ENCODE results near the gene CYP4F12.

Gene CYP4F12, protein sequence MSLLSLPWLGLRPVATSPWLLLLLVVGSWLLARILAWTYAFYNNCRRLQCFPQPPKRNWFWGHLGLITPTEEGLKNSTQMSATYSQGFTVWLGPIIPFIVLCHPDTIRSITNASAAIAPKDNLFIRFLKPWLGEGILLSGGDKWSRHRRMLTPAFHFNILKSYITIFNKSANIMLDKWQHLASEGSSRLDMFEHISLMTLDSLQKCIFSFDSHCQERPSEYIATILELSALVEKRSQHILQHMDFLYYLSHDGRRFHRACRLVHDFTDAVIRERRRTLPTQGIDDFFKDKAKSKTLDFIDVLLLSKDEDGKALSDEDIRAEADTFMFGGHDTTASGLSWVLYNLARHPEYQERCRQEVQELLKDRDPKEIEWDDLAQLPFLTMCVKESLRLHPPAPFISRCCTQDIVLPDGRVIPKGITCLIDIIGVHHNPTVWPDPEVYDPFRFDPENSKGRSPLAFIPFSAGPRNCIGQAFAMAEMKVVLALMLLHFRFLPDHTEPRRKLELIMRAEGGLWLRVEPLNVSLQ

DNA sequence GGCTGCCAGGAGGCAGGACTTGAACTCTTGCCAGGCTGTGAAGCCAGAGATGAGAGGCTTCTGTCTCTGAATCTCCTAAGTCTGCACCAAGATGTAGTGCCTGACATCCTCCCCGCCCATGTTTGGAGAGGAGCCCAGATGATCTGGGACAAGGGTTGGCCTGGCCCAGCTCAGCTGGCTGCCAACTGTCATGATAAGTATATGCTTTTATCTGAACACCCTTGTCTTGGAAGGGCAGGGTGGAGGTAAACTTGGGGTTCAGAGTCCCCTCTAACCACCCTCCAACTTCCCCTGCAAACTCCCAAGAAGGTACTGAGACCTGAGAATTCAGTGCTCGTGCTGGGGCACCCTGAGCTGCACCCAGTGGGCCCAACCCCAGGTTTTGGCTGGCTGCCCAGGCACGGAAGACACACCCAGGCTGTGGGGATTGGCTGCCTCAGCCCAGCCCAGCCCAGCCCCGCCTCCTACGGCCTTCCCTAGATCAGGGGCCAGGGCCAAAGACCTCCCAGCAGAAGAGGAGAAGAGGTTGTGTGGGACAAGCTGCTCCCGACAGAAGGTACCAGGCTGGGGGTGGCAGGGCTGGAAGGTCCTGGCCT, at the start of gene CYP4F12:
TSS of gene CYP4F12 (plus strand) at position 508 of the 596 bp plus-strand sequence. CDS start 443 bp downstream, outside the sequence.
- peak; percentile 10 for DNase-seq (ENCODE audit: low spot score)

DNA sequence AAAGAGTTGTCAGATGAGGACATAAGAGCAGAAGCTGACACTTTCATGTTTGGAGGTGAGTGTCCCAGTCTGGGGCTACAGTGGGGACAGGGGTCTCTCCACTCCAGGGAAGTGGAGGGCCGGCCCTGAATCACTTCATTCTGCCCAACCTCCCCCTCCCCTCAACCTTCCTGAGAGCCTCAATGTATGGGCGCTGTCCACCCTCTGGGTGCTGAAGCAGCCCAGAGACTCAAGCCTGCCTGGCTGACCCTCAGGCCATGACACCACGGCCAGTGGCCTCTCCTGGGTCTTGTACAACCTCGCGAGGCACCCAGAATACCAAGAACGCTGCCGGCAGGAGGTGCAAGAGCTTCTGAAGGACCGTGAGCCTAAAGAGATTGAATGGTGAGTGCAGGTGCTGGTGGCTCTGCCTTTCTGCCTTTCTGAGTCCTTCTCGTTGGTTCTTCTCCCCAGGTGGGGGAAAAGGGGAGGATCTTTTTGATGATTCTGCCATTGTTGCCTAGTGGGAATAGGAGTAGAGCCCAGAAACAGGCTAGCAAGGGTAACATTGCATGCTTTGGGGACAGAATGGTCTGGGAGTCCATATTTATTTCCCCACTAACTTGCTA, 49.1 kb upstream of the CYP4F12 start:
- DNase-seq (ENCODE audit: low spot score) = no peak

DNA sequence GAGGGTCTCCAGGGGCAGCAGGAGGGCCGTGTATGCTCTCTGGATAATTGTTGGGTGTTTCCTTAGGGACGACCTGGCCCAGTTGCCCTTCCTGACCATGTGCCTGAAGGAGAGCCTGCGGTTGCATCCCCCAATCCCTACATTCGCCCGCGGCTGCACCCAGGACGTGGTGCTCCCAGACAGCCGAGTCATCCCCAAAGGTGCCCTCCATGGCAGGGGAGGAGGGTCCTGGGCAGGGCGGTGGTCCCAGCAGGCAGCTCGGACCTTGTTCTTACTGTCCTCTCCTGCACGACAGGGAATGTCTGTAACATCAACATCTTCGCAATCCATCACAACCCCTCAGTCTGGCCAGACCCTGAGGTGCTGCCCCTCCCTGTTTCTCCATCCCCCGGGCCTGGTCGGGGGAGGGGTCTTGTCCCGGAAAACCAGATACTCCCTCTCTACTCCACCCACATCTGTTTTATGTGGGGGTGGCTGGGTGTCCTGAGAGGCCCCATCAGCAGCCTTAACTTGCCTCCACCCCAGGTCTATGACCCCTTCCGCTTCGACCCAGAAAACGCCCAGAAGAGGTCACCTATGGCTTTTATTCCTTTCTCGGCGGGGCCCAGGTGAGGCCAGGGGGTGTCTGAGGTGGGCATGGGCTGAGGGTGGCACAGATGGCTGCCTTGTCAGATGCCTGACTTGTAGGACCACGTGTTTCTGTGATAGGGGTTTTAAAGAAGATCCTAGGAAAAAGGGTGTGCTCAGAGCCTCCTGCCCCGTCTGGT, 44.5 kb upstream of the CYP4F12 start:
- no peak for DNase-seq (ENCODE audit: low spot score)

DNA sequence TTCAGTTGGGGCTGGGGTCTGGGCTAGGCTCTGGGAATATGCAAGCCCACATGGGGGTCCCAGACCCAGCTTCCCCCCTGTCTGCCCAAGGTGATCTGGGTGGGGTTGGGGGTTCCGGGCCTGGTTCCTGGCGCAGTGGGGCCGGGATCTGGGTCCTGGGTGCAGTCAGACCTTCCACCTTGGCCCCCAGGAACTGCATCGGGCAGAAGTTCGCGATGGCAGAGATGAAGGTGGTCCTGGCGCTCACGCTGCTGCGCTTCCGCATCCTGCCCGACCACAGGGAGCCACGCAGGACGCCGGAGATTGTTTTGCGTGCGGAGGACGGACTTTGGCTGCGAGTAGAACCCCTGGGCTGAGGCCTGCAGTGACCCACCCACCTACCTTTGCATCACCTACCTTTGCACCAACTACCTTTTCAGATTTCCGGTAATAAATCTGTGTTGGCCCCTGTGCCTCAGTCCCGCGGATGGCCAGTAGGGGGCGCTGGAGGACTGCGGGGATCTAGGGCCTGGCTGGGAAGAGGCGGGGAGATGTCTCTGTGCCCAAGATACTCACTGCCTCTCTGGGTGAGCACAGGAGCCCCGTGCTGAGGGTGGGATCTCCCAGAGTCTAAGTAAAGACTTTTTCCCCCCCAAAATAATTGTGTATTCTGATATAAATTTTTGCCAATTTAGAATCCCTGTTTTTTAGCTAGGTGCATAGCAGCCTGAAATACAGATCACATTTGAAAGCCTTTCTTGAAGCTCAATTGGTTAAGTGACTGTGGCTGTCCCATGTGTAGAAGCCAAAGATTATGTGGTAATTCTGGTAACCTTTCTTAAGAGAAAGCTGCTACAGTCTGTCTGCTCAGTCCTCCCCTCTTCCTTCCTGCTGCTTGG, 43.6 kb upstream of the CYP4F12 start:
- DNase-seq (ENCODE audit: low spot score) = peak; percentile 73

DNA sequence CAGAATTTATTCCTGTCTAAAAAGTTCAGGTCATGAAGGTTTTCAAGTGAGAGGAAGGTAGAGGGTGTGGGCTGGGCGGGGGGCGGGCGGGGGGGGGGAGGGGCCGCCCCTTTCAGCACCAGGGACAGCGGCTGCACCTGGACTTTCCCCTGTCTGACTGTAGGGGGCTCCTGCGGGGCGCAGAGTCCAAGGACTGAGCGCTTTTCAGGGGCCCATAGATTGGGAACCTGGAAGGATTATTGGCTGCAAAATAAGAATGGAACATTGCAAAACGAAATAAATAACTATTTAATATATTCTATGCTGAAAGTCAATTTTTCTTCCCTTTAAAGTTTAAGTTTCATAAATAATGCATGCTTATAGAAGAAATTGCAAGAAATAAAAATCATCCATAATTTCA, 41.1 kb upstream of the CYP4F12 start:
- DNase-seq (ENCODE audit: low spot score) = peak; percentile 24

DNA sequence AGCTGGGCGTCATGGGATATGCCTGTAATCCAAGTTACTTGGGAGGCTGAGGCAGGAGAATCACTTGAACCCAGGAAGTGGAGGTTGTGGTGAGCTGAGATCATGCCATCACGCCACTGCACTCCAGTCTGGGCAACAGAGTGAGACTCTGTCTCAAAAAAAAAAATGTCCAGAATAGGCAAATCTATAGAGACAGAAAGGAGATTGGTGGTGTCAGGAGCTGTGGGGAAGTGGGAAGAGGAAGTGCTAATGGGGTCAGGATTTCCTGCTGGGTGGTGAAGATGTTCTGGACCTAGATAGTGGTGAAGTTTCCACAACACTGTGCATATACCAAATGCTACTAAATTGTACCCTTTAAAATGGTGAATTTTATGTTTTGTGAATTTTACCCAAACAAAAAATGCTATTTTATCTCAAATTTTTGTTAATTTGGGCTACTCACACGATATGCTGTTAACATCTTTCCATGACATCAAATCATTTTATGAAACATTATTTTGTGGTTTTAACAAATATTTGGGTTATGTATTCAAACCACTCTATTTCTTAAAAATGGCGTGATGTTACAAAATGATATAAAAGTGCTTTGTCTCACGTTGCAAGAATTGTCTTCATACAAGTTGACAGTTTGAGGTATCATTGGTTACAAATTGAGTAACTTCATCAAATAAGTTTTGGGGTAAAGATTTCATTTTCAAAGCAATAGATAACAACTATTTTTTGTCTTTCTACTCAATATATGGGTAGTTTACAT, 39.6 kb upstream of the CYP4F12 start:
- no peak for DNase-seq (ENCODE audit: low spot score)

DNA sequence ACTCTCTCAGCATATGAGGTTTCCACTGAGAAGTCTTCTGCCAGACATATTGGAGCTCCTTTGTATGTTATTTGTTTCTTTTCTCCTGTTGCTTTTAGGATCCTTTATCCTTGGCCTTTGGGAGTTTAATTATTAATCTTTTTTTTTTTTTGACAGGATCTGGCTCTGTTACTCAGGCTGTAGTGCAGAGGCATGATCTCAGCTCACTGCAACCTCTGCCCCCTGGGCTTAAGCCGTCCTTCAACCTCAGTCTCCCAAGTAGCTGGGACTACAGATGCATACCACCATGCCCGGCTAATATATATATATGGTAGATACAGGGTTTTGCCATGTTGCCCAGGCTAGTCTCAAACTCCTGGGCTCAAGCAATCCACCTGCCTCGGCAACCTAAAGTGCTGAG, 38.8 kb upstream of the CYP4F12 start:
- peak; percentile 20 for DNase-seq (ENCODE audit: low spot score)

DNA sequence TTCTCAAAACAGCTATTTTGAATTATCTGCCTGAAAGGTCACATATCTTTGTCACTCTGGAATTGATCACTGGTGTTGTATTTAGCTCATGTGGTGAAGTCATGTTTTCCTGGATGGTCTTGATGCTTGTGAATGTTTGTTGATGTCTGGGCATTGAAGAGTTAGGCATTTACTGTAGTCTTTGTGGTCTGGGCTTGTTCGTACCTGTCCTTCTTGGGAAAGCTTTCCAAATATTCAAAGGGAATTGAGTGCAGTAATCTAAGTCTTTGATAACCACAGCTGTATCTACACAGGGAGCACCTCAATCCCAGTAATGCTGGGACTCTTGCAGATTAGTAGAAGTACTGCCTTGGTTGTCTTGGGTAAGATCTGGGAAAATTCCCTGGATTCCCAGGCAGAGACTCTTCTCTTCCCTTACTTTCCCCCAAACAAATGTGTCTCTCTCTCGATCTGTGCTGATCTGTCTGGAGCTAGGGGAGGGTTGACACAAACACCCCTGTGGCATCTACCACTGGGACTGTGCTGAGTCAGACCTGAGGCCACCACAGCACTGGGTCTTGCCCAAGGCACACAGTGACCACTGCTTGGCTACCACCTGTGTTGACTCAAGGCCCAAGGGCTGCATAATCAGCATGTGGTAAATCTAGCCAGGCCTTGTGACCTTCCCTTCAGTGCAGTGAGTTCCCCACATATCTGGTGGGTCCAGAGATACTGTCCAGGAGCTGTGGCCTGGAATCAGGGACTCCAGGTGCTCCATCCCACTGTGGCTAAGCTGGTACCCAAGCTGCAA, 37.7 kb upstream of the CYP4F12 start:
- peak; percentile 18 for DNase-seq (ENCODE audit: low spot score)

DNA sequence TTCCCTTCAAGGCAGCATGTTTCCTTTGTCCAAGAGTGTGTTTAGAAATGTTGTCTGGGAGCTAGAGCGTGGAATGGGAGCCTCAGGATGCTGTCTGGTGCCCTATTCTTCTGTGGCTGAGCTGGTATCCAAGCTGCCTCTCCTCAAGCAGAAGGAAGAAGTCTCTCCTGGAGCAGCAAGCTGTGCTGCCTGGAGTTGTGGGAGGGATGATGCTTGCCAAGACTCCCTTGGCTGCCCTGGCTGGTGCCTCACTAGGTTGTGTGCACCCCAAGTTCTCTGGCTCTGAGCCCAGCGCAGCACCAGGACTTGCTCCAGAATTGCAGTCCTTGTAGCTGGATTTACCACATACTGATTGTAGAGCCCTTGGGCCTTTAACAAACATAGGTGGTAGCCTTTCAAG, 36.9 kb upstream of the CYP4F12 start:
- no peak for DNase-seq (ENCODE audit: low spot score)

DNA sequence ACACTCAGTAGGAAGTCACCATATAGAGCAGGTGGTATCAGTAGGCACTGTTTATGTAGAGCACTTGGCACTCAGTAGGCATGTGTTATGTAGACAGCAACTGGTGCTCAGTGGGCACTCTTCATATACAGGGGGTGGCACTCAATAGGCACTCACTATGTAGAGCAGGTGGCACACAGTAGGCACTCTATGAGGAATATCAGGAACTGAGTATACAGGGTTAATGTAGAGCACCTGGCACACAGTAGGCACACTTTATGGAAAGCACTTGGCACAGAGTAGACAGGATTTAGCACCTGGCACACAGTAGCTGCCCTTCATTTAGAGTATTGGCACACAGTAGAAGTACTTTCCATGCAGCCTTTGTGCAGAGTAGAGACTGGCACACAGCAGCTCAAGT, 33.3 kb upstream of the CYP4F12 start:
- no peak for DNase-seq (ENCODE audit: low spot score)

DNA sequence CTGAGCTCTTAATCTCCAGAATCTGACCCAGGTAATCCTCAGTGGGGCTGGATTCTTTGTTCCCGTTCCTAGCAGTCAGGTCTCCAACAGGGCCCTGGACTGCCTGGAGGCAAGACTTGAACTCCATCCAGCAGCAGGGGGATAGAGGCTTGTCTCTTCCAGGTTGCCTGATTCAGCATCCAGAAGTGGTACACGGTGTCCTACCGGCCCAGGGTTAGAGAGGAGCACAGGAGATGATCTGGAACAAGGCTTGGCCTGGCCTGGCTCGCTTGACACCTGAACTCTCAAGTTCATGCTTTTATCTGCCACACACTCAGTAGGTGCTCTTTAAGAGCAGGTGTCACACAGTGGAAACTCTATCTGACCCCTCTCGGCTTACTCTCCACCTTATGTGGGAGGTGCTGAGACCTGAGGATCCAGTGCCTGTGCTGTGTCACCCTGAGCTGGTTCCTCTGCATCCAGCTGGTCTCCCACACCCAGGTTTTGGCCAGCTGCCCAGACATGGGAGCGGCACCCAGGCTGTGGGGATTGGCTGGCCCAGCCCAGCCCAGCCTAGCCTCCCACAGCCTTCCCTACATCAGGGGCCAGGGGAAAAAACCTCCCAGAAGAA, 32.5 kb upstream of the CYP4F12 start, which contains the start of gene CYP4F3:
TSS of gene CYP4F3 (plus strand) at position 604 of the 610 bp plus-strand sequence. CDS start 519 bp downstream, outside the sequence.
- DNase-seq (ENCODE audit: low spot score) = peak; percentile 85

DNA sequence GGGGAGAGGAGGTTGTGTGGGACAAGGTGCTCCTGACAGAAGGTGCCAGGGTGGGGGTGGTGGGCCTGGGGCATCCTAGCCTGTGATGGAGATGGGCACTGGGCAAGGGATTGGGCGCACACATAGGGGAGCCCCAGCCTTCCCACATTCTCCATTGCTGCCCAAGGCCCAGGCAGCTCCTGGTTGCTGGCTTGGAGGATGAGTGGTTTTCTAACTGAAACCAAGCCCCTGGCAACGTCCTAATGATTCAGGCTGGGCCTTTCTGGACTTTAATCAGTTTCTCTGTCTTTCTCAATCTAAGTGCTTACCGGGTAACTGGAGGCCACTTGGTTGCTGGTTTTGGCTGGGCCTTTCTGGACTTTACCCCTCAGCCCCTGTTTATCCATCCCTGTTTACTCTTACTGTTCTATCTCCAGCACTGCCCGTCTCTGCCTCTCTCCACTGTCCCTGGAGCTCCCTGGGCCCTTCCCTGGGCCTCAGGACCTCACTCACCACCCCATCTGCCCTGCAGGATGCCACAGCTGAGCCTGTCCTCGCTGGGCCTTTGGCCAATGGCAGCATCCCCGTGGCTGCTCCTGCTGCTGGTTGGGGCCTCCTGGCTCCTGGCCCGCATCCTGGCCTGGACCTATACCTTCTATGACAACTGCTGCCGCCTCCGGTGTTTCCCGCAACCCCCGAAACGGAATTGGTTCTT, 31.8 kb upstream of the CYP4F12 start:
- DNase-seq (ENCODE audit: low spot score) = no peak

DNA sequence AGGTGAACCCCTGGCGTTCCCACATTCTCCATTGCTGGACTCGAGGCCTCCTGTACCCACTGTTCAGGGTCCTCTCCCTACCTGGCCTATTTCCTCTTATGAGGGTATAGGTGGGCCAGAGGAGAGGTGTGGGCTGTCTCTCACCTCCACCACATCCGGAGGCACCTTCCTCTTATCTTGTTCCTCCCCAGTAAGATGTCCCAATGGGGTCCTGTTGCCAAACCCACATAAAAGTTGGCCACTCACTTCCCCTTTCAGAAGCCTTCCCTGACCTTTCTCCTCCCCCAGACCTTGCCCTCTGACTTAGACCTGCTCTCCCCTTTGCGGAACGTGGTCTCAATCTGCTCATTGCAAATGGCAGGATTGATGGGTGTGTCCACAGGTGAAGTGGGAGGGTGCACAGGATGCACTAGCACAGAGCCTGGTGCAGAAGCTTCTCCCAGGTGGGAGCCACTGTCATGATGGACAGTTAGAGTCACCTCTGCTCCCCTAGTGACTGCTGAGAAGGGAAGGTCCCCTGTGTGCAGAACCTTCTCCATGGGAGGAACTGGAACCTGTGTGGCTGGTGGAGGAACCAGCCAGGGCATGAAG, 30.9 kb upstream of the CYP4F12 start:
- DNase-seq (ENCODE audit: low spot score) = no peak

DNA sequence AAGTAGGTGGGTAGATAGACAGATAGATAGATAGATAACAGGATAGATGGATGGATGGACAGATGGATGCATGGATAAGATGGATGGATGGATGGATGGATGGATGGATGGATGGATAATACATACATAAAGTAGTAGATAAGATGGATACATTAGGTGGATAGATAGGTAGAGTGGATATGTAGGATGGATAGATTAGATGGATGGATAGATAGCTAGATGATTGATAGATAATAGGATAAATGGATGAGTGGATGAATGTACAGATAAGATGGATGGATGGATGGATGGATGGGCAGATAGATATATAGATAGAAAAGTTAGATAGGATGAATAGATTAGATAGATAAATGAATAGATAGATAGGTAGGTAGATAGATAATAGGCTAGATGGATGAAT, 30.1 kb upstream of the CYP4F12 start:
- DNase-seq (ENCODE audit: low spot score) = no peak

DNA sequence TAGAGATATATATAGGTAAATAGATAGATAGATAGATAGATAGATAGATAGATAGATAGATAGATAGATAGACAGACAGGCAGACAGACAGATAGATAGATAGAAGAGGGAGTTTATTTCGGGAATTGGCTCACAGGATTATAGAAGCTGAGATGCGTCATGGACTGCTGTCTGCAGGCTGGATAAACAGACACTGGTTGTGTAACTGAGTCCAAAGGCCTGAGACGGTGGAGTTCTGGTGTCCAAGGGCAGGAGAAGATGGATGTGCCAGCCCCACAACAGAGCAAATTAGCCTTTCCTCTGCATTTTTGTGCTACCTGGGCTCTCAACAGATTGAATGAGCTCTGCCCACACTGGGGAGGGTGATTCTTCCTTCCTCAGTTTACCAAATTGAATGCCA, 29.5 kb upstream of the CYP4F12 start:
- no peak for DNase-seq (ENCODE audit: low spot score)

DNA sequence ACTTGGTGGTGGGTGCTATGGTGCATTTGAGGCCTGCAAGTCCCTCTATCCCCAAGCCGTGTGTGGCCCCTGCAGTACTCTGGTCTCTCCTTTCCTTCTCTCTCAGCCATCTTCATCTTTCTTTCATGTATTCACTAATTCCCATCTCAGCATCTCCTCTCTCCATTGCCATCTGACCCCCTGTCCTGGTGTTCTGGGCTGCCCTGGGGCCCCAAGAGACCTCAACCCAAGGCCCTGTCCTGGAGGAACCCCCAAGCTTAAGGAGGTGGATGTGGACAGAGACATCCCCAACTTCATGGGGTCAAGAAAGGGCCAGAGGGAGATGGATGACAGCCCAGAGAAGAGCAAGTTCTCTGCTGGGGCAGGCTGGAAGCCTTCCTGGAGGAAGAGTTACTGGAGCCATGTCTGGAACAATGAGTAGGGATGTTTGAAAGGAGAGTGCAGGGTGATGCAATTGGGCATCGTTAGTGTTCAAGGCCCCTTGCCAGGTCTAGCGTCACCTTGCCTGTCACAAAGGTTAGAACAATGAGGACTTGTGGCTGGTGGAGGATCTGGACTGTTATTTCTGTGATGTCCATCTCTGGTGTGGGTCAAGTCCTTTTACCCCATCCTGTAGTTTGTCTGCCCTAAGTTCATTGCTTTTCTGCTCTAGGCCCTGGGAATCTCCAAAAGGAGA, 28.7 kb upstream of the CYP4F12 start:
- DNase-seq (ENCODE audit: low spot score) = no peak

DNA sequence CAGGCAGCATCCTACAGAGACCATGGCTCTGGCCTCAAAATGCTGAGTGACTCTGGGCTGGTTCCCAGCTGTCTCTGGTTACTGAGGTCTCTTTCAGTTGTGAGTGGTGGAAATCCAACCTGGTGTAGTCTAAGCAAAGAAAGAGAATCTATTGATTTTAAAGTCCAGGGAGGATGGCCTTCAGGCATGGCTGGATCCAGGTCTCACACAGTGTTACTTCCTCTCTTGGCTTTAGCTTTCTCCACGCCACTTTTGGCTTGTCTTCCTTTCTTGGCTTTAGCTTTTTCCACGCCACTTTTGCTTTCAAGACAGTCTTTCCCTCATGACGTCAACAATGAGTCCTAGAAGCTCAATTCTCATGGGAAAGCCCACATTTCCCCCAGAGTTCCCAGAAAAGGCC, 28.1 kb upstream of the CYP4F12 start:
- no peak for DNase-seq (ENCODE audit: low spot score)

DNA sequence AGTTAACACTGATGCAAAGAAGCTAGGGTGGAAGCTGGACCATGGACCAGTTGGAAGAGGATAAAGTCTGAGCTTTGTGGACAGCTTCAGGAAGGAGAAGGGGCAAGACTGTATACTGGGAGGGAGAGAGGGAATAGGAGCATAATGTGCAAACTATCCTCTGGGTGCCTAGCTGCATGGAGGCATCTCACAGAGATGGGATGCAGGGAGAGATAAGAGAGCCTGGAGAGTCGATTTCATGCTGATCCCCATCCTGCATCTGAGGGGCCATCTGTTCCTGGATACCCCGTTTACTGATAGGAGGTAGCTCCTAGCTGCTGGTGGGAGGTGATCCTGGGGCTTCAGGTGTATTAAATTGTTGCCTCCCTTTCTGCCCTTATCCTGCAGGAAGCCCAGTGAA, 23.4 kb upstream of the CYP4F12 start:
- no peak for DNase-seq (ENCODE audit: low spot score)
